NCI-H187 treated with DMSO at 0.1 percent for 48 hours (cell line): ENCODE results near the gene AFF4.
"Not testable (repeated sequence)": the region's sequence is repeated elsewhere in the genome, so short reads cannot be mapped to it uniquely, and the experiment has no call there.

ENCODE experiments used
- DNase-seq: peaks from one replicate; lab custom pipeline; 2025; lab: John Stamatoyannopoulos, UW

Gene AFF4

GRCh38 chr5:132952829-132953228 is 10.6 kb downstream of the AFF4 start:
- DNase-seq: no peak

GRCh38 chr5:132951897-132952296 is 11.5 kb downstream of the AFF4 start:
- DNase-seq: no peak

- DNase-seq: no peak
Observed at GRCh38 chr5:132949136-132949535, 14.3 kb downstream of the AFF4 start.

GRCh38 chr5:132947671-132948070 is 15.8 kb downstream of the AFF4 start:
- no peak for DNase-seq

- DNase-seq: not testable (repeated sequence)
Observed at GRCh38 chr5:132945315-132945714, 18.1 kb downstream of the AFF4 start.

GRCh38 chr5:132943362-132944022 is 19.9 kb downstream of the AFF4 start:
- DNase-seq: no peak

GRCh38 chr5:132941331-132941730 is 22.1 kb downstream of the AFF4 start:
- DNase-seq: no peak

GRCh38 chr5:132928062-132928407 is 35.4 kb downstream of the AFF4 start:
- DNase-seq: no peak

- no peak for DNase-seq
Observed at GRCh38 chr5:132927355-132928061, 35.9 kb downstream of the AFF4 start.

- DNase-seq: no peak
Observed at GRCh38 chr5:132926437-132926836, 37.0 kb downstream of the AFF4 start.

- DNase-seq: no peak
Observed at GRCh38 chr5:132916086-132916485, 47.3 kb downstream of the AFF4 start.

GRCh38 chr5:132915681-132916080 is 47.8 kb downstream of the AFF4 start:
- no peak for DNase-seq

- DNase-seq: no peak
Observed at GRCh38 chr5:132909702-132910101, 53.7 kb downstream of the AFF4 start.

- DNase-seq: no peak
Observed at GRCh38 chr5:132907161-132907560, 56.3 kb downstream of the AFF4 start.

GRCh38 chr5:132905938-132906337 is 57.5 kb downstream of the AFF4 start:
- no peak for DNase-seq

GRCh38 chr5:132901730-132902129 is 61.7 kb downstream of the AFF4 start:
- no peak for DNase-seq

- DNase-seq: no peak
Observed at GRCh38 chr5:132901036-132901435, 62.4 kb downstream of the AFF4 start.

- no peak for DNase-seq
Observed at GRCh38 chr5:132898094-132898493, 65.3 kb downstream of the AFF4 start.

GRCh38 chr5:132896685-132897084 is 66.7 kb downstream of the AFF4 start:
- DNase-seq: no peak

- no peak for DNase-seq
Observed at GRCh38 chr5:132895719-132896305, 67.6 kb downstream of the AFF4 start.

- no peak for DNase-seq
Observed at GRCh38 chr5:132890817-132891216, 72.6 kb downstream of the AFF4 start.

GRCh38 chr5:132889501-132889900 is 73.9 kb downstream of the AFF4 start:
- no peak for DNase-seq

GRCh38 chr5:132887283-132887682 is 76.2 kb downstream of the AFF4 start:
- DNase-seq: no peak
